ENCODE data around the gene APPL1.

The APPL1 gene

GRCh38 chr3:57227204-57227929 is at the start of gene APPL1:
TSS of gene APPL1 (plus strand) at chr3:57227729. CDS start at chr3:57227884, 155 bp downstream.
- peak; percentile 84 to 88 for DNase-seq

GRCh38 chr3:57179580-57180410 is 47.7 kb upstream of the APPL1 start:
- peak in 1 of 2 experiments; percentile 10 for DNase-seq

GRCh38 chr3:57184526-57184925 is 43.0 kb upstream of the APPL1 start:
- no peak for DNase-seq

- no peak for DNase-seq
Measured at GRCh38 chr3:57192028-57192427, 35.5 kb upstream of the APPL1 start.

GRCh38 chr3:57194641-57195040 is 32.9 kb upstream of the APPL1 start:
- no peak for DNase-seq

GRCh38 chr3:57199895-57200297 is 27.6 kb upstream of the APPL1 start, which contains the start of gene HESX1:
TSS of gene HESX1 (minus strand) at chr3:57199978. CDS start at chr3:57199918, 60 bp downstream.
- DNase-seq, result no peak

GRCh38 chr3:57206423-57206822 is 21.1 kb upstream of the APPL1 start:
- DNase-seq, result no peak

GRCh38 chr3:57221883-57222282 is 5.6 kb upstream of the APPL1 start:
- DNase-seq, result no peak

GRCh38 chr3:57224856-57225255 is 2.7 kb upstream of the APPL1 start:
- no peak for DNase-seq

GRCh38 chr3:57226176-57226575 is 1.4 kb upstream of the APPL1 start:
- no peak for DNase-seq

GRCh38 chr3:57227930-57228751 is 612 bp downstream of the APPL1 start:
- DNase-seq, result peak; percentile 35 to 45

- DNase-seq, result no peak
Measured at GRCh38 chr3:57230006-57230405, 2.5 kb downstream of the APPL1 start.

- DNase-seq, result no peak
Measured at GRCh38 chr3:57233799-57234198, 6.3 kb downstream of the APPL1 start.

GRCh38 chr3:57234613-57235575 is 7.4 kb downstream of the APPL1 start:
- DNase-seq, result no peak

GRCh38 chr3:57244946-57245345 is 17.4 kb downstream of the APPL1 start:
- no peak for DNase-seq

- no peak for DNase-seq
Measured at GRCh38 chr3:57252404-57252803, 24.9 kb downstream of the APPL1 start.

GRCh38 chr3:57256844-57257243 is 29.3 kb downstream of the APPL1 start:
- DNase-seq, result no peak

GRCh38 chr3:57257678-57258077 is 30.1 kb downstream of the APPL1 start:
- no peak for DNase-seq

- no peak for DNase-seq
Measured at GRCh38 chr3:57261119-57261518, 33.6 kb downstream of the APPL1 start.

GRCh38 chr3:57261929-57262328 is 34.4 kb downstream of the APPL1 start:
- DNase-seq, result no peak

GRCh38 chr3:57268416-57268815 is 40.9 kb downstream of the APPL1 start:
- no peak for DNase-seq

GRCh38 chr3:57274845-57275244 is 47.3 kb downstream of the APPL1 start:
- no peak for DNase-seq
